ENCODE results near the gene UBE4A. TPM values are rescaled to one million over a fixed set of nuclear protein-coding genes. Genes with fewer than 3 reads are reported as not detected.

UBE4A gene
- total and polyA plus RNA-seq, 9 of the 15 experiments (the other 6 are each of a cell fraction or from before 2014, with no cell fraction given) = 13.5 to 45.2 (median 26.8) TPM

- TF ChIP-seq IRF1 (CRISPR knock-in tag; IDR thresholded peaks at IDR 0.05; ENCODE audit: borderline replicate concordance) = no peak
- peak; percentile 61 for TF ChIP-seq L3MBTL2 (IDR thresholded peaks at IDR 0.05)
- TF ChIP-seq STAT6 (CRISPR knock-in tag; IDR thresholded peaks at IDR 0.05) = 0 out of 2 replicates have a peak, but pooled peaks have one; percentile 40
- 0 out of 2 replicates have a peak, but pooled peaks have one; percentile 59 for TF ChIP-seq RB1 (IDR thresholded peaks at IDR 0.05; ENCODE audit: low read depth)
- TF ChIP-seq SP2 (IDR thresholded peaks at IDR 0.05; ENCODE audit: extremely low read depth, low read depth, low read length, poor library complexity, severe bottlenecking) = no peak
- TF ChIP-seq ZFX (CRISPR knock-in tag; IDR thresholded peaks at IDR 0.05) = peak; percentile 31; the same call in 1 of the 2 replicates
- TF ChIP-seq GATAD2B (IDR thresholded peaks at IDR 0.05; ENCODE audit: borderline replicate concordance) = 0 out of 2 replicates have a peak, but pooled peaks have one; percentile 31
- TF ChIP-seq HIVEP1 (CRISPR knock-in tag; IDR thresholded peaks at IDR 0.05) = no peak
- TF ChIP-seq TARDBP (IDR thresholded peaks at IDR 0.05) = no peak
- peak; percentile 93 for TF ChIP-seq NR2C2 (CRISPR knock-in tag; IDR thresholded peaks at IDR 0.05)
- TF ChIP-seq NR2C2 (tag; IDR thresholded peaks at IDR 0.05) = peak; percentile 99
- TF ChIP-seq RBM39 (optimal IDR thresholded peaks at IDR 0.05; ENCODE audit: low read depth, low read length) = no peak
- TF ChIP-seq HNRNPK (IDR thresholded peaks at IDR 0.05; ENCODE audit: low read depth, low read length, poor library complexity, severe bottlenecking) = no peak
- TF ChIP-seq ZNF408 (CRISPR knock-in tag; IDR thresholded peaks at IDR 0.05; ENCODE audit: low read depth) = no peak
- no peak for TF ChIP-seq ESRRB (CRISPR knock-in tag; IDR thresholded peaks at IDR 0.05; ENCODE audit: borderline replicate concordance)
- peak; percentile 67 for TF ChIP-seq SAP30 (IDR thresholded peaks at IDR 0.05; ENCODE audit: borderline replicate concordance, insufficient read depth, low read depth, low read length, poor library complexity, severe bottlenecking)
- TF ChIP-seq ZNF197 (CRISPR knock-in tag; IDR thresholded peaks at IDR 0.05; ENCODE audit: low read depth) = peak; percentile 70; the same call in 1 of the 2 replicates
- TF ChIP-seq RFX7 (CRISPR knock-in tag; IDR thresholded peaks at IDR 0.05) = no peak
- TF ChIP-seq ZNF589 (CRISPR knock-in tag; IDR thresholded peaks at IDR 0.05; ENCODE audit: low read depth) = peak; percentile 77
- no peak for TF ChIP-seq ZNF644 (tag; IDR thresholded peaks at IDR 0.05; ENCODE audit: low read depth)
- TF ChIP-seq JUN (IDR thresholded peaks at IDR 0.05; ENCODE audit: borderline replicate concordance, low read depth, low read length) = peak; percentile 76; the same call in 1 of the 2 replicates
- no peak for TF ChIP-seq JUN (CRISPR knock-in tag; IDR thresholded peaks at IDR 0.05; ENCODE audit: borderline replicate concordance)
- peak; percentile 98 for TF ChIP-seq CC2D1A (IDR thresholded peaks at IDR 0.05)
- peak; percentile 17; the same call in 1 of the 2 replicates for TF ChIP-seq HES1 (IDR thresholded peaks at IDR 0.05; ENCODE audit: low read depth)
These were observed at the start of gene UBE4A (continued) for GRCh38 chr11:118359295-118359958.

All from K562 (cell line).